ENCODE measurements around the gene STEAP3. TPM values are rescaled to one million over a fixed set of nuclear protein-coding genes. Genes with fewer than 3 reads are reported as not detected.
A peak's percentile ranks its signal among the peaks of the same experiment; 100 is the strongest.

Gene STEAP3, protein sequence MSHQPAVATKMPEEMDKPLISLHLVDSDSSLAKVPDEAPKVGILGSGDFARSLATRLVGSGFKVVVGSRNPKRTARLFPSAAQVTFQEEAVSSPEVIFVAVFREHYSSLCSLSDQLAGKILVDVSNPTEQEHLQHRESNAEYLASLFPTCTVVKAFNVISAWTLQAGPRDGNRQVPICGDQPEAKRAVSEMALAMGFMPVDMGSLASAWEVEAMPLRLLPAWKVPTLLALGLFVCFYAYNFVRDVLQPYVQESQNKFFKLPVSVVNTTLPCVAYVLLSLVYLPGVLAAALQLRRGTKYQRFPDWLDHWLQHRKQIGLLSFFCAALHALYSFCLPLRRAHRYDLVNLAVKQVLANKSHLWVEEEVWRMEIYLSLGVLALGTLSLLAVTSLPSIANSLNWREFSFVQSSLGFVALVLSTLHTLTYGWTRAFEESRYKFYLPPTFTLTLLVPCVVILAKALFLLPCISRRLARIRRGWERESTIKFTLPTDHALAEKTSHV
- total RNA-seq: 38.8 and 45.7 TPM in 2 replicates

DNA sequence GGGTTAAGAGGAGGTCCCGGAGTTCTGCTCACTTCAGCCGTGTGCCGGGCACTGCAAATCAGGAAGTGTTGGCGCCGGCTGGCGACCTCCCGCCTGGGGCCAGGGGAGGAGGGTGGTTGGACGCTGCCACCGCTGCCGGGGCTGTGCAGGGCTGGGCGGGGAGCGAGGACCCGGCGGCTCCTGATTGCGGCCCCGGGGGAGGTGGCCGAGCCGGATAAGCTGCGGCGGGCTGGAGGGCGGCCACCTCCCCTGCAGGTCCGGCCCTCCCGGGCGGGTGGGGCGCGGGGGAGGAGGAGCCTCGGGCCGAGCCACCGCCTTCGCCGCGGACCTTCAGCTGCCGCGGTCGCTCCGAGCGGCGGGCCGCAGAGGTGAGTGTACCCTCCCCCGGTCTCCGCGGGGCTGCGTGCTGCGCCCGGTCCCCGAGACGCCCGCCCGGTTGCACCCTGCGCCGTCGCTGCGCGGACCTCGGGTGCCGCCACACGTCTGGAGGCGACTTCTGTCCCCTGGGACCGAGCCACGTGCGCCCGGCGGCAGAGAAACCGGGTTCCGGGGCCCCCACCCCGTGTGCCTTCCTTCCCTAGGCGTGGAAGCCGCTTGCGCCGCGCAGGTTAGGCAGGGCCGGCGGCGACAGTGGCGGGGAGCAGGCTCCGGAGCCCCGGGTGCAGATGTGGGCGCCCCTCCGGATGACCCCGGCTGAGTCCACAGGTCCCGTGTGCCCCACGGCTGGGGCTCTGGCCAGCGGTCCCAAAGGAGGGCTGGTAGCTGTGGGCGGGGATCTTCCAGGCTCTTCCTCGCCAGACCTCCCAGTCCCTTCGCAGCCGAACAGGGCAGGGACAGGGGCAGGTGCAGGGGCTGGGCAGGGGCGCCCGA, at the start of gene STEAP3:
STEAP3 (plus strand) TSS at position 314 of the 870 bp plus-strand sequence. CDS start 7,179 bp downstream, outside the sequence.
- Histone ChIP-seq H3K4me3 (ENCODE audit: low read depth, low read length) (peak within 1 kb of the TSS; percentile 59), H3K36me3 (ENCODE audit: control insufficient read depth, insufficient read depth, low read length) (no peaks in the 10 kb centered on the region), H3K27me3 (ENCODE audit: control insufficient read depth, insufficient read depth, low read length) (no peaks in the 10 kb centered on the region)
- no peak for DNase-seq (ENCODE audit: low read depth)
- TF ChIP-seq, protein P1, sequence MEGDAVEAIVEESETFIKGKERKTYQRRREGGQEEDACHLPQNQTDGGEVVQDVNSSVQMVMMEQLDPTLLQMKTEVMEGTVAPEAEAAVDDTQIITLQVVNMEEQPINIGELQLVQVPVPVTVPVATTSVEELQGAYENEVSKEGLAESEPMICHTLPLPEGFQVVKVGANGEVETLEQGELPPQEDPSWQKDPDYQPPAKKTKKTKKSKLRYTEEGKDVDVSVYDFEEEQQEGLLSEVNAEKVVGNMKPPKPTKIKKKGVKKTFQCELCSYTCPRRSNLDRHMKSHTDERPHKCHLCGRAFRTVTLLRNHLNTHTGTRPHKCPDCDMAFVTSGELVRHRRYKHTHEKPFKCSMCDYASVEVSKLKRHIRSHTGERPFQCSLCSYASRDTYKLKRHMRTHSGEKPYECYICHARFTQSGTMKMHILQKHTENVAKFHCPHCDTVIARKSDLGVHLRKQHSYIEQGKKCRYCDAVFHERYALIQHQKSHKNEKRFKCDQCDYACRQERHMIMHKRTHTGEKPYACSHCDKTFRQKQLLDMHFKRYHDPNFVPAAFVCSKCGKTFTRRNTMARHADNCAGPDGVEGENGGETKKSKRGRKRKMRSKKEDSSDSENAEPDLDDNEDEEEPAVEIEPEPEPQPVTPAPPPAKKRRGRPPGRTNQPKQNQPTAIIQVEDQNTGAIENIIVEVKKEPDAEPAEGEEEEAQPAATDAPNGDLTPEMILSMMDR (IDR thresholded peaks at IDR 0.05; ENCODE audit: insufficient read depth, low read length, poor library complexity, severe bottlenecking): no peak

DNA sequence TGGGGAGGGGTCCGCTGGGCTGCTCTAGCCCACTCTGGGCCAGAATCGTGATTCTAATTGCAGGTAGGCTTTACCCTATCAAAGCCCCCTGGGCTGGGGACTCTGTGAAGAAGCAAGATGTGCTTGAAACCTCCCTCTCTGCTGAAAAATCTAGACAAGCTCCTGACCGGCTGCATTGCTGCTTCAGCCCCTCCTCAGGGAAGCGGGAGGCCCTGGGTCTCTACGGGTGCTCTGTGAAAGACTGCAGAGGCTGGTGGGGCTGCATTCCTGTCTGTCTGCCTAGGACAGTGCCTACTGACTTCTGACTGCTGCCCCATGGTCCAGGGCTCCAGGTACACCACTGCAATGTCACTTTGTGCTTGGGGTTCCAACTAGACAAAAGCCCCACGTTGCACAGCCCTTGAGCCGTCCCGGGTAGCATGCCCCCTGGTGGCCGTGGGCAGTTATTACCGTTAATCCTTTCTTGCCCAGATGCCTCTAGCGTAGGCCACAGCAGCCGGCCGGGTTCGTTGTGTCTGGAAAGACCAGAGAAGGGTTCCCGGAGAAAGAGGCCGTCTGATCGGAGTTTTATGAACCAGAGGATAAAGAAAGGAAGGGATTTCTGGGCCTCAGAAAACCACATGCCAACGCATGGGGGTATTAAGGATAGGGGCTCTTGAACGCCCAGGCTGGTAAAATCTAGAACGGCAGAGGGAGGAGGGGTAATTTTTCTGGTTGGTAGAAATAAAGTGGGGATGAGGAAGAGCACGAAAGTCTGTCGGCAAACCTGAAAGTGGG, 49.2 kb upstream of the STEAP3 start:
- DNase-seq (ENCODE audit: low read depth): no peak

DNA sequence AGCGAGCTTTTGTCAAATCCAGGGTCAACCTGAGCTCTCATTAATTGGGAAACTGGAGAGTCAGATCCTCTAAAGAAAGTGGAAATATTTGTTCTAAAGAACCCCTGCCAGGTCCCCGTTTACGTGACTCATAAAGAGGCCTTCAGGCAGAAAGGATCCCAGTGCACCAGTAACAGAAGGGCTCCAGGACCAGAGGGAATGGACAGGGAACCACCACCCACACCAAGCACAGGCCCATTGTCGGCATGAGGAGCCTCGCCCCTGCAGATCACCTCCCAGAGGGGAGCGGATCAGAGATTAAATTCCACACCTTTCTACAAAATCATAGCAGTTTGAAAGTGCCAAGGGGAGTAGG, 48.7 kb upstream of the STEAP3 start:
- TF ChIP-seq, protein P1 (IDR thresholded peaks at IDR 0.05; ENCODE audit: insufficient read depth, low read length, poor library complexity, severe bottlenecking): no peak
- DNase-seq (ENCODE audit: low read depth): no peak
- H3K4me3 ChIP-seq (ENCODE audit: low read depth, low read length): no peak overlapping the region
- no peaks in the 10 kb centered on the region for H3K36me3 ChIP-seq (ENCODE audit: control insufficient read depth, insufficient read depth, low read length)
- H3K27me3 ChIP-seq (ENCODE audit: control insufficient read depth, insufficient read depth, low read length): no peaks in the 10 kb centered on the region

More for the DNA sequence above, 49.2 kb upstream of the STEAP3 start:
- H3K27me3 ChIP-seq (ENCODE audit: control insufficient read depth, insufficient read depth, low read length): peaks cover 2% of the 10 kb centered on the region
- H3K4me3 ChIP-seq (ENCODE audit: low read depth, low read length): no peak overlapping the region
- no peaks in the 10 kb centered on the region for H3K36me3 ChIP-seq (ENCODE audit: control insufficient read depth, insufficient read depth, low read length)
- TF ChIP-seq, protein P1 (IDR thresholded peaks at IDR 0.05; ENCODE audit: insufficient read depth, low read length, poor library complexity, severe bottlenecking): peak; percentile 83

DNA sequence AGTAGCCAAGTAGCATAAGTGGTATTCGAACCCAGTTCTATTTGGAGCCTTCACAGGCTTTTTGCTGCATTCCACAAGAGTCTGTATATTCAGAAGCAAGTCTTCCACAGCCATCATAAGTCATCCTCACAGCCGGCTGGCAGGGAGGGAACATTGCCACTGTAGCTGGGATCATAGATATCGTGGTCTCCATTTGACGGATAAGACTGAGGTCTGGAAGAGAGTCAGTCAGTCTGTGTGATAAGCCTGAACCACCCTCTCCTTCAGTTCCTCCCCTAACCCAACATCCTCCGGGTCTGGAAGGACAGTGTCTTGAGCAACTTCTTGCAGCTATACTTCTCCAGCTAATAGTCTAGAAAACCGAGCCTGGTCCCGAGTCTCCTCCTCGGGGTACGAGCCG, 48.1 kb upstream of the STEAP3 start:
- DNase-seq (ENCODE audit: low read depth): no peak
- H3K27me3 ChIP-seq (ENCODE audit: control insufficient read depth, insufficient read depth, low read length): no peaks in the 10 kb centered on the region
- TF ChIP-seq, protein P1 (IDR thresholded peaks at IDR 0.05; ENCODE audit: insufficient read depth, low read length, poor library complexity, severe bottlenecking): no peak
- no peak overlapping the region for H3K4me3 ChIP-seq (ENCODE audit: low read depth, low read length)
- H3K36me3 ChIP-seq (ENCODE audit: control insufficient read depth, insufficient read depth, low read length): no peaks in the 10 kb centered on the region

DNA sequence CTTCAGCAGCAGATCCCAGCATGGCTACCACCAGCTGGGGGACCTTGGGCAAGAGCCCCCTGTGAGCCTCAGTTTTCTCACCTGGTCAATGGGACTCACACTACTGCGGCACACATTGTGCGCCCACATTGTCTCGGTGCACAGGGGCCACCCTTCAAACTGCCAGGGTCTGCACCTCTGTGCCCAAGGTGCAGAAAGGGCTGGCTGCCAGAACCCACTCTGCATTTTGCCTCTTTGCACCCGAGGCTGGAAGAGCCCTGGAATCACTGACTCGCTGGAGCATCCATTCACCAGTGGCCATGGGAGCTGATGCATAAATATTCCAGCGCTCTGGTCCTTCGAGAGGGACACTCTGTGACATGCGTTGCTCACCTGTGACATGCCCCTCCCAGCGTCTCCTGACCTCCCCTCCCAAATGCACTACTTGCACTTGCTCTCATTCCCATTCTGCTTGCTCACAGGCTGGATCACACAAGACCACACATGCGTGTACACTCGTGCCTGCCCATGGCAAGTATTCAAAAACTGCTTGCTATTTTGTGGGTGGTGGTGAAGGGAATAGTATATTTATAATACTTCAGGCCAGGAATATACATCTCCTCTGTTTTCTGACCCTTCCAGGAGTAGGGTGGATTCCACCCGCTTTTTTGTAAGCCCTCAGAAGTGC, 46.3 kb upstream of the STEAP3 start:
- Histone ChIP-seq H3K27me3 (ENCODE audit: control insufficient read depth, insufficient read depth, low read length) (no peaks in the 10 kb centered on the region), H3K36me3 (ENCODE audit: control insufficient read depth, insufficient read depth, low read length) (no peaks in the 10 kb centered on the region), H3K4me3 (ENCODE audit: low read depth, low read length) (no peak overlapping the region)
- TF ChIP-seq, protein P1 (IDR thresholded peaks at IDR 0.05; ENCODE audit: insufficient read depth, low read length, poor library complexity, severe bottlenecking): no peak
- DNase-seq (ENCODE audit: low read depth): no peak
